HEK293 (cell line): ENCODE results near the gene GLRA1.

Experiments
- CTCF ChIA-PET: fragments of 350-600 bp; formaldehyde crosslinking; extraction: SDS; loops from one replicate; lab custom pipeline; 2021; ENCODE audit warnings: antibody characterized with exemption; lab: Yijun Ruan, JAX
- POLR2A ChIA-PET: fragments of 300-600 bp; formaldehyde crosslinking; extraction: SDS; loops from one replicate; lab custom pipeline; 2020; ENCODE audit warnings: antibody characterized with exemption, inconsistent platforms; lab: Yijun Ruan, JAX
- H3K27ac ChIP-seq: fragments of 200-500 bp; sonication (Bioruptor generic); 2 replicates; pipeline ENCODE4 v1.5.1; 2014; ENCODE audit warnings: low read depth, low read length, control low read depth, inconsistent platforms; ENCODE audit errors: extremely low read depth
- H3K36me3 ChIP-seq, 2 experiments: fragments of 200-500 bp in 1 of 2; sonication (Bioruptor generic) in 1 of 2; 1 replicate in 1 of 2; 2 replicates in 1 of 2; pipeline ENCODE4 v1.5.1; 2014 to 2017; ENCODE audit warnings: inconsistent platforms in 2 of 2, low read length in 2 of 2; ENCODE audit not compliant: control insufficient read depth in 2 of 2, insufficient read depth in 1 of 2
- H3K4me1 ChIP-seq: fragments of 200-500 bp; sonication (Bioruptor generic); 2 replicates; pipeline ENCODE4 v1.5.1; 2014; ENCODE audit warnings: mild to moderate bottlenecking, low read length, inconsistent platforms; ENCODE audit not compliant: control insufficient read depth, insufficient read depth
- H3K4me3 ChIP-seq: 2 replicates; pipeline ENCODE4 v1.5.1; 2011; ENCODE audit warnings: low read depth, mild to moderate bottlenecking, control low read depth, low read length, moderate library complexity
- H3K9me3 ChIP-seq: fragments of 200-500 bp; sonication (Bioruptor generic); 2 replicates; pipeline ENCODE4 v1.5.1; 2014; ENCODE audit warnings: low read depth, low read length, inconsistent platforms; ENCODE audit not compliant: control insufficient read depth, insufficient read depth
- AEBP2 ChIP-seq: fragments of 450-650 bp; formaldehyde crosslinking; IDR thresholded peaks from 2 replicates; pipeline ENCODE4 v1.5.1; 2016; ENCODE audit warnings: missing biosample characterization, missing genetic modification characterization, borderline replicate concordance
- GLI4 ChIP-seq: fragments of 450-650 bp; formaldehyde crosslinking; IDR thresholded peaks from 2 replicates; pipeline ENCODE4 v1.5.1; 2016; ENCODE audit warnings: missing biosample characterization, missing genetic modification characterization
- MEIS1 ChIP-seq: sonication (generic); formaldehyde crosslinking; IDR thresholded peaks from 2 replicates; pipeline ENCODE4 v1.8.1; 2022; ENCODE audit warnings: missing genetic modification reagents, mild to moderate bottlenecking, borderline replicate concordance
- MZF1 ChIP-seq: fragments of 450-650 bp; formaldehyde crosslinking; IDR thresholded peaks from 2 replicates; pipeline ENCODE4 v1.5.1; 2017; ENCODE audit warnings: missing biosample characterization, missing genetic modification characterization, borderline replicate concordance
- OVOL3 ChIP-seq: fragments of 450-650 bp; formaldehyde crosslinking; IDR thresholded peaks from 2 replicates; pipeline ENCODE4 v1.5.1; 2016; ENCODE audit warnings: missing biosample characterization, missing genetic modification characterization
- PRDM1 ChIP-seq: fragments of 450-650 bp; formaldehyde crosslinking; IDR thresholded peaks from 2 replicates; pipeline ENCODE4; 2016; ENCODE audit warnings: missing biosample characterization, missing genetic modification characterization
- RBAK ChIP-seq: fragments of 450-650 bp; formaldehyde crosslinking; IDR thresholded peaks from 2 replicates; pipeline ENCODE4 v1.5.1; 2016; ENCODE audit warnings: missing biosample characterization, missing genetic modification characterization
- SALL2 ChIP-seq: fragments of 450-650 bp; formaldehyde crosslinking; IDR thresholded peaks from 2 replicates; pipeline ENCODE4 v1.5.0; 2017; ENCODE audit warnings: missing biosample characterization, mild to moderate bottlenecking, missing genetic modification characterization, borderline replicate concordance
- SP7 ChIP-seq: fragments of 450-650 bp; formaldehyde crosslinking; IDR thresholded peaks from 2 replicates; pipeline ENCODE4 v1.5.1; 2016; ENCODE audit warnings: missing biosample characterization, missing genetic modification characterization
- ZNF121 ChIP-seq: fragments of 450-650 bp; formaldehyde crosslinking; IDR thresholded peaks from 2 replicates; pipeline ENCODE4 v1.5.1; 2016; ENCODE audit warnings: missing biosample characterization, missing genetic modification characterization
- ZNF174 ChIP-seq: fragments of 450-650 bp; formaldehyde crosslinking; IDR thresholded peaks from 2 replicates; pipeline ENCODE4 v1.5.0; 2017; ENCODE audit warnings: missing biosample characterization, mild to moderate bottlenecking, missing genetic modification characterization
- ZNF214 ChIP-seq: fragments of 450-650 bp; formaldehyde crosslinking; IDR thresholded peaks from 2 replicates; pipeline ENCODE4 v1.5.1; 2017; ENCODE audit warnings: missing biosample characterization, mild to moderate bottlenecking, missing genetic modification characterization, borderline replicate concordance
- ZNF324 ChIP-seq: fragments of 450-650 bp; formaldehyde crosslinking; IDR thresholded peaks from 2 replicates; pipeline ENCODE4 v1.5.1; 2016; ENCODE audit warnings: missing biosample characterization, missing genetic modification characterization
- ZNF341 ChIP-seq: fragments of 450-650 bp; formaldehyde crosslinking; IDR thresholded peaks from 2 replicates; pipeline ENCODE4; 2016; ENCODE audit warnings: low read depth, missing biosample characterization, missing genetic modification characterization
- ZNF354C ChIP-seq: fragments of 450-650 bp; formaldehyde crosslinking; IDR thresholded peaks from 2 replicates; pipeline ENCODE4 v1.5.1; 2016; ENCODE audit warnings: missing biosample characterization, missing genetic modification characterization, low read depth, borderline replicate concordance
- ZNF560 ChIP-seq: fragments of 450-650 bp; formaldehyde crosslinking; IDR thresholded peaks from 2 replicates; pipeline ENCODE4 v1.5.1; 2017; ENCODE audit warnings: missing biosample characterization, missing genetic modification characterization, borderline replicate concordance
- ZNF596 ChIP-seq: fragments of 450-650 bp; IDR thresholded peaks from 2 replicates; pipeline ENCODE4 v1.5.0; 2018; ENCODE audit warnings: missing biosample characterization, mild to moderate bottlenecking, missing genetic modification characterization, moderate library complexity
- ZNF623 ChIP-seq: fragments of 450-650 bp; formaldehyde crosslinking; IDR thresholded peaks from 2 replicates; pipeline ENCODE4 v1.5.1; 2016; ENCODE audit warnings: missing biosample characterization, missing genetic modification characterization
- ZNF677 ChIP-seq: fragments of 450-650 bp; IDR thresholded peaks from 2 replicates; pipeline ENCODE4 v1.5.0; 2018; ENCODE audit warnings: missing biosample characterization, mild to moderate bottlenecking, missing genetic modification characterization, moderate library complexity
- ZNF747 ChIP-seq: fragments of 450-650 bp; formaldehyde crosslinking; IDR thresholded peaks from 2 replicates; pipeline ENCODE4 v1.5.1; 2016; ENCODE audit warnings: missing biosample characterization, missing genetic modification characterization
- ZSCAN30 ChIP-seq: fragments of 450-650 bp; IDR thresholded peaks from 2 replicates; pipeline ENCODE4 v1.5.1; 2018; ENCODE audit warnings: missing biosample characterization, mild to moderate bottlenecking, missing genetic modification characterization, moderate library complexity

GLRA1 gene

GRCh38 chr5:151808451-151809169 is 116.0 kb downstream of the GLRA1 start:
- CTCF ChIA-PET: interaction anchor here (0.5 kb wide), 1 partner anchor 569 kb away, joined by 3 read pairs; no protein-coding TSS in a partner anchor
- Histone ChIP-seq H3K36me3 (peaks cover 53 to 94% of the 10 kb centered on the region in 2 experiments), H3K9me3 (no peaks in the 10 kb centered on the region), H3K27ac (no peak overlapping the region), H3K4me1 (no peaks in the 10 kb centered on the region; the same call in 1 of the 2 replicates), H3K4me3 (no peak overlapping the region)
- POLR2A ChIA-PET: no interaction called here
- TF ChIP-seq ZNF174 (no peak), ZNF121 (tag by site-specific recombination) (0 out of 2 replicates have a peak, but pooled peaks have one; percentile 15)

- H3K4me3 ChIP-seq: no peak overlapping the region
- TF ChIP-seq ZNF214: no peak
- TF ChIP-seq SP7 (tag by site-specific recombination): peak; percentile 82
- H3K9me3 ChIP-seq: no peaks in the 10 kb centered on the region
- no peak overlapping the region for H3K27ac ChIP-seq
- POLR2A ChIA-PET: no interaction called here
- peaks cover 4% of the 10 kb centered on the region for H3K4me1 ChIP-seq
- peaks cover 67 to 93% of the 10 kb centered on the region in 2 experiments for H3K36me3 ChIP-seq
- CTCF ChIA-PET: interaction anchor here (0.6 kb wide), 1 partner anchor 1367 kb away, joined by 3 read pairs; no protein-coding TSS in a partner anchor
These were observed 119.0 kb downstream of the GLRA1 start for GRCh38 chr5:151805414-151806223.

GRCh38 chr5:151800532-151800931 is 124.1 kb downstream of the GLRA1 start:
- H3K4me1 ChIP-seq: peaks cover 4% of the 10 kb centered on the region
- H3K4me3 ChIP-seq: no peak overlapping the region
- TF ChIP-seq MEIS1 (CRISPR knock-in tag) (no peak), OVOL3 (no peak), ZSCAN30 (tag by site-specific recombination) (no peak), ZNF623 (tag by site-specific recombination) (no peak), AEBP2 (tag by site-specific recombination) (no peak), SALL2 (tag by site-specific recombination) (no peak), ZNF354C (tag by site-specific recombination) (no peak), ZNF341 (no peak), RBAK (tag by site-specific recombination) (no peak), MZF1 (tag by site-specific recombination) (no peak), ZNF560 (tag by site-specific recombination) (no peak), PRDM1 (no peak), ZNF677 (tag by site-specific recombination) (no peak), GLI4 (tag by site-specific recombination) (no peak), ZNF121 (tag by site-specific recombination) (no peak), ZNF324 (tag by site-specific recombination) (no peak), ZNF747 (no peak), ZNF596 (tag by site-specific recombination) (no peak)
- TF ChIP-seq, all 188 proteins: peak for 0
- POLR2A ChIA-PET: no interaction called here
- H3K27ac ChIP-seq: no peak overlapping the region
- H3K9me3 ChIP-seq: no peaks in the 10 kb centered on the region
- CTCF ChIA-PET: interaction anchor here (1.0 kb wide), 1 partner anchor 15 kb away, joined by 4 read pairs; no protein-coding TSS in a partner anchor
- H3K36me3 ChIP-seq: peaks cover 92 to 96% of the 10 kb centered on the region in 2 experiments
